Adipocyte (in vitro differentiated cells): ENCODE results near the gene OR6B2.
A peak's percentile ranks its signal among the peaks of the same experiment; 100 is the strongest.

Experiments
- DNase-seq: peaks from one replicate; pipeline ENCODE4 v3.0.0-alpha.2; 2015; ENCODE audit warnings: low read depth
- H3K27me3 ChIP-seq: replicated peaks from 2 replicates; pipeline ENCODE4 v1.7.0; 2013; ENCODE audit warnings: mild to moderate bottlenecking, low read length, moderate library complexity; ENCODE audit not compliant: control insufficient read depth, insufficient read depth
- H3K36me3 ChIP-seq: 2 replicates; pipeline ENCODE4 v1.7.0; 2013; ENCODE audit warnings: low read length, mild to moderate bottlenecking, moderate library complexity; ENCODE audit not compliant: control insufficient read depth, insufficient read depth, severe bottlenecking
- H3K4me1 ChIP-seq: 2 replicates; pipeline ENCODE4 v1.7.0; 2013; ENCODE audit warnings: mild to moderate bottlenecking, low read length, moderate library complexity; ENCODE audit not compliant: control insufficient read depth, insufficient read depth
- H3K4me3 ChIP-seq: 2 replicates; pipeline ENCODE4 v1.7.0; 2013; ENCODE audit warnings: mild to moderate bottlenecking, low read length, moderate library complexity
- H3K9ac ChIP-seq: 2 replicates; pipeline ENCODE4 v1.7.0; 2013; ENCODE audit warnings: mild to moderate bottlenecking, low read length, moderate library complexity
- H3K9me3 ChIP-seq: 2 replicates; pipeline ENCODE4 v1.7.0; 2013; ENCODE audit warnings: mild to moderate bottlenecking, low read length, moderate library complexity; ENCODE audit not compliant: control insufficient read depth

OR6B2 gene

GRCh38 chr2:240037358-240037757, 7.1 kb upstream of the OR6B2 start:
- Histone ChIP-seq H3K4me1 (no peaks in the 10 kb centered on the region), H3K9me3 (peaks cover 9% of the 10 kb centered on the region), H3K36me3 (no peaks in the 10 kb centered on the region), H3K27me3 (peaks cover 44% of the 10 kb centered on the region), H3K9ac (no peak overlapping the region), H3K4me3 (no peak overlapping the region)
- no peak for DNase-seq

- Histone ChIP-seq H3K4me3 (no peak overlapping the region), H3K36me3 (no peaks in the 10 kb centered on the region), H3K27me3 (peaks cover 23% of the 10 kb centered on the region), H3K9ac (no peak overlapping the region), H3K9me3 (peaks cover 9% of the 10 kb centered on the region), H3K4me1 (no peaks in the 10 kb centered on the region)
- no peak for DNase-seq
Measured at GRCh38 chr2:240033330-240033678, 3.1 kb upstream of the OR6B2 start.

- Histone ChIP-seq H3K9me3 (peaks cover 9% of the 10 kb centered on the region), H3K27me3 (peaks cover 23% of the 10 kb centered on the region), H3K36me3 (no peaks in the 10 kb centered on the region), H3K9ac (no peak overlapping the region), H3K4me3 (no peak overlapping the region), H3K4me1 (no peaks in the 10 kb centered on the region)
- no peak for DNase-seq
Measured at GRCh38 chr2:240032406-240033329, 2.4 kb upstream of the OR6B2 start.

GRCh38 chr2:240024766-240025165, 5.5 kb downstream of the OR6B2 start:
- no peaks in the 10 kb centered on the region for H3K27me3 ChIP-seq
- peak overlapping the region; percentile 99 for H3K4me3 ChIP-seq
- DNase-seq, result peak; percentile 46
- H3K9me3 ChIP-seq, result no peaks in the 10 kb centered on the region
- peaks cover 15% of the 10 kb centered on the region for H3K36me3 ChIP-seq
- peak overlapping the region; percentile 99 for H3K9ac ChIP-seq
- H3K4me1 ChIP-seq, result peaks cover 11% of the 10 kb centered on the region

- Histone ChIP-seq H3K9ac (peak overlapping the region; percentile 99), H3K27me3 (no peaks in the 10 kb centered on the region), H3K4me1 (peaks cover 11% of the 10 kb centered on the region), H3K9me3 (no peaks in the 10 kb centered on the region), H3K4me3 (peak overlapping the region; percentile 99), H3K36me3 (peaks cover 21% of the 10 kb centered on the region)
- DNase-seq, result no peak
Measured at GRCh38 chr2:240023792-240024191, 6.4 kb downstream of the OR6B2 start.

GRCh38 chr2:240021488-240022104, 8.6 kb downstream of the OR6B2 start:
- no peak overlapping the region for H3K9ac ChIP-seq

GRCh38 chr2:240018071-240018750, 12.0 kb downstream of the OR6B2 start:
- no peaks in the 10 kb centered on the region for H3K4me1 ChIP-seq
- no peak overlapping the region for H3K9ac ChIP-seq
- no peaks in the 10 kb centered on the region for H3K27me3 ChIP-seq
- no peak for DNase-seq
- H3K9me3 ChIP-seq, result no peaks in the 10 kb centered on the region
- peaks cover 67% of the 10 kb centered on the region for H3K36me3 ChIP-seq
- no peak overlapping the region for H3K4me3 ChIP-seq

More at GRCh38 chr2:240021488-240022104, 8.6 kb downstream of the OR6B2 start:
- peaks cover 11% of the 10 kb centered on the region for H3K4me1 ChIP-seq
- H3K36me3 ChIP-seq, result peaks cover 42% of the 10 kb centered on the region
- no peaks in the 10 kb centered on the region for H3K27me3 ChIP-seq
- no peak overlapping the region for H3K4me3 ChIP-seq
- H3K9me3 ChIP-seq, result no peaks in the 10 kb centered on the region
- peak; percentile 73 for DNase-seq

GRCh38 chr2:240014327-240014726, 15.9 kb downstream of the OR6B2 start:
- Histone ChIP-seq H3K4me3 (no peak overlapping the region), H3K9ac (no peak overlapping the region), H3K36me3 (peaks cover 88% of the 10 kb centered on the region), H3K27me3 (no peaks in the 10 kb centered on the region), H3K4me1 (no peaks in the 10 kb centered on the region), H3K9me3 (no peaks in the 10 kb centered on the region)
- no peak for DNase-seq

GRCh38 chr2:240013343-240013742, 16.9 kb downstream of the OR6B2 start:
- Histone ChIP-seq H3K9me3 (no peaks in the 10 kb centered on the region), H3K27me3 (no peaks in the 10 kb centered on the region), H3K4me1 (no peaks in the 10 kb centered on the region), H3K9ac (no peak overlapping the region), H3K4me3 (no peak overlapping the region), H3K36me3 (peaks cover 90% of the 10 kb centered on the region)
- DNase-seq, result peak; percentile 19

- no peak for DNase-seq
- Histone ChIP-seq H3K36me3 (peaks cover 86% of the 10 kb centered on the region), H3K4me1 (peaks cover 3% of the 10 kb centered on the region), H3K9ac (no peak overlapping the region), H3K9me3 (no peaks in the 10 kb centered on the region), H3K27me3 (no peaks in the 10 kb centered on the region), H3K4me3 (no peak overlapping the region)
Measured at GRCh38 chr2:240002983-240003382, 27.2 kb downstream of the OR6B2 start.

GRCh38 chr2:240000671-240001070, 29.6 kb downstream of the OR6B2 start:
- Histone ChIP-seq H3K4me1 (peaks cover 3% of the 10 kb centered on the region), H3K36me3 (peaks cover 66% of the 10 kb centered on the region), H3K27me3 (no peaks in the 10 kb centered on the region), H3K9me3 (no peaks in the 10 kb centered on the region), H3K4me3 (no peak overlapping the region), H3K9ac (no peak overlapping the region)
- DNase-seq, result no peak
